ENCODE measurements around the gene GRIP2. TPM values are rescaled to one million over a fixed set of nuclear protein-coding genes. Genes with fewer than 3 reads are reported as not detected.

GRIP2 gene
- total RNA-seq, 4 donors from 2014 or later = 0.77 to 8.0 (median 2.1) TPM

DNA sequence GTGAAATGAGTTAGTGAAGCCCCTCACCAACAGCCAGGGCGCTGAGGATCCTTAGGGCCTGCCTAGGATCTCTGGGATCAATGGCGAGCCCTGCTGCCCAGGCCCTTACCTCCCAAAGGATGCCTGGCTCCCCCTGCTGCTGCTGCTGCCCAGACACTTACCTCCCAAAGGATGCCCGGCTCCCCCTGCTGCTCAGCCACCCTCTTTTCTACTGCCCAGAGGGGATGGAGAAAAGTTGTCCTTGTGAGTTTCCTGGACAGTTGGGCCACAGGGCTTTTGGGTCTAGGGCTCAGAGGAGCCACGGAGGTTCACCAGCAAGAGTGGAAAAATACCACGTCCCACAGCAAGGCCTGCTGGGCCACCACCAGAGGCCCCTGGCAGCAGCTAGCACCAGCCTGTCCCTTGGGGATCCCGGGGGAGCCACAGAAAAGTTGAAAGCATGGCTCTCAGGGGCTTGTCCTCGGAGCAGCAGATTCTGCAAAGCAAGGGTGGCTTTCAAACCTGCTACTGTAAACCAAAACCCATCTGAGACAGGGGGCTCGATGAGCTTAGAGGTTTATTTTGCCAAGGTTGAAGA is 78.3 kb downstream of the GRIP2 start:
- intact Hi-C loops (cut with DNase I; ENCODE audit: low total_unique reads) = loop anchor here (10.0 kb wide), 1 partner anchor 57 kb away; the partner anchor contains the start of gene SLC6A6
- H3K4me3 ChIP-seq = no peak overlapping the region
- H3K36me3 ChIP-seq = no peaks in the 10 kb centered on the region
- H3K4me1 ChIP-seq = no peaks in the 10 kb centered on the region
- no peaks in the 10 kb centered on the region for H3K9me3 ChIP-seq
- TF ChIP-seq POLR2A (IDR thresholded peaks at IDR 0.05) (no peak), CTCF (IDR thresholded peaks at IDR 0.05) (peak; percentile 18 to 53 (median 29))
- DNase-seq = no peak
- no peaks in the 10 kb centered on the region for H3K27me3 ChIP-seq
- peak overlapping the region in 1 of 2 donors; percentile 45 for H3K27ac ChIP-seq

DNA sequence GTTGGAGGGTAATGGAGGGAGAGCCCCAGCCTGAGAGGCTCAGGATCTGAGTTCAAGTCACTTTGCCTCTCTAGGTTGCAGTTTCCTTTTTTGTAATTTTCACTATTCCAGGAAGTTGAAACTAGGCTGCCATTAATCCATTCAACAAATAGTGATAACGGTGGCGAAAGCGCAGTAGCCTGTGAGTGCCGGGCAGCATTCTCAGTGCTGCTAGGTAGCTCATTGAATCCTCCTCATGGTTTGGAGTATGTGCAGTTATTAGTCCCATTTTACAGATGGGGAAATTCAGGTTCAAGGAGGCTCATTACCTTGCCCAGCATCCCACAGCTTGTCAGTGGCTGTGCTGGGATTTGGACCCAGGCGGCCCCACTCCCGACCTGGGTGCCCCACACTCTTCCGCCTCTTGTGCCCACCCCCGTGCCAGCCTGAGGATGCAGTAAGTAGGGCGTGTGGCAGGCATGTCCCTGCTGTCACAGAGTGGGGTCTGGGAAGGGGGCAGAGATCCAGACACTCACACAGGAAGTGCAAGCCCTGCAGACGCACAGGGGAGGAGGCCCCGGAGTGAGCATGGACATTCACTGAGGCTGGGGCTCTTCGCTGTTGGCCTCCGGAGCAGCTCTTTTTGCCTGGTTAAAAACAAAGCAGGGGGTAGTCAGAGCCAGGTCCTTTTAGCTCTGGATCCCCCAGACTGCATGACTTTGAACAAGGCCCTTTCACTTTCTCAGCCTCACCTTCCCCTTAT is 79.0 kb downstream of the GRIP2 start:
- H3K36me3 ChIP-seq = no peaks in the 10 kb centered on the region
- no peaks in the 10 kb centered on the region for H3K27me3 ChIP-seq
- H3K4me3 ChIP-seq = no peak overlapping the region
- no peak for TF ChIP-seq CTCF (IDR thresholded peaks at IDR 0.05)
- TF ChIP-seq POLR2A (IDR thresholded peaks at IDR 0.05) = no peak
- no peaks in the 10 kb centered on the region for H3K9me3 ChIP-seq
- peak overlapping the region in 1 of 2 donors; percentile 45 for H3K27ac ChIP-seq
- H3K4me1 ChIP-seq = no peaks in the 10 kb centered on the region
- intact Hi-C loops (cut with DNase I; ENCODE audit: low total_unique reads) = loop anchor here (10.0 kb wide), 1 partner anchor 56 kb away; the partner anchor contains the start of gene SLC6A6
- no peak for DNase-seq

DNA sequence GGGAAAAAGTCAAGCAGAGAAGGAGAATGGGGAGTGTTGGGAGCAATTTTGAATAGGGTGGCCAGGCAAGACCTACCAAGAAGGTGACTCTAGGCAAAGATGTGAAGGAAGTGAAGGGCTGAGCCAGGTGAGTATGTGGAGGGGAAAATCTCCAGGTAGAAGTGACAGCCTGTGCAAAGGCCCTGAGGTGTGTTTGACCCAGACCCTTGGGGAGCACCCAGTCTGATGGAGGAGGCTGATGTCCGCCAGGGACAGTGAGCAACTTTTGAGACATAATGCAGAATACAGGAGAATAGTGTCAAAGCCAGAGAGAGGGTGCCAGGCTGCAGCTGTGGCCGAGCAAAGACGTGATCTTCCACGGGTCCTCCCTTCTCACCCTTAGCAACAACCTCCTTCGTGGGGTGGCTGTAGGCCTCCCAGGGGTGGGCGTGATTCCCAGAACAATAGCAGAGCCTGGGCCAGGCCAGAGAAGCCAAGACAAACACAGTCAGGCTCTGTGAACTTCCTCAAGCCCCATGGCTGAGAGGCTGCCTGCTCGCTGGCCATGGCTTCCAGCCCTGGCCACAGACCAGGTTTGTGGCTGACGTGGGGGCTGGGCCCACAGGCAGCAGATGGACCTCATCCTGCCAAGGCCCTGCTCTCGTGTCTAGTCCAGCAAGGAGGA is 79.7 kb downstream of the GRIP2 start:
- H3K27me3 ChIP-seq = no peaks in the 10 kb centered on the region
- H3K9me3 ChIP-seq = no peaks in the 10 kb centered on the region
- DNase-seq = peak; percentile 60 to 73
- peak overlapping the region in 1 of 2 donors; percentile 45 for H3K27ac ChIP-seq
- H3K4me1 ChIP-seq = no peaks in the 10 kb centered on the region
- no peaks in the 10 kb centered on the region for H3K36me3 ChIP-seq
- H3K4me3 ChIP-seq = no peak overlapping the region
- TF ChIP-seq CTCF (IDR thresholded peaks at IDR 0.05) (no peak), POLR2A (IDR thresholded peaks at IDR 0.05) (no peak)
- intact Hi-C loops (cut with DNase I; ENCODE audit: low total_unique reads) = loop anchor here (10.0 kb wide), 1 partner anchor 56 kb away; the partner anchor contains the start of gene SLC6A6

GRCh38 chr3:14459787-14460186 is 80.4 kb downstream of the GRIP2 start:
- Histone ChIP-seq H3K4me1 (no peaks in the 10 kb centered on the region), H3K9me3 (no peaks in the 10 kb centered on the region), H3K27ac (peak overlapping the region in 1 of 2 donors; percentile 45), H3K27me3 (no peaks in the 10 kb centered on the region), H3K36me3 (no peaks in the 10 kb centered on the region), H3K4me3 (no peak overlapping the region)
- TF ChIP-seq CTCF (IDR thresholded peaks at IDR 0.05) (no peak), POLR2A (IDR thresholded peaks at IDR 0.05) (no peak)
- DNase-seq = no peak
- intact Hi-C loops (cut with DNase I; ENCODE audit: low total_unique reads) = loop anchor here (10.0 kb wide), 1 partner anchor 55 kb away; the partner anchor contains the start of gene SLC6A6
